Smooth muscle cell of trachea (primary cell): ENCODE results near the gene XPO1. TPM values are rescaled to one million over a fixed set of nuclear protein-coding genes. Genes with fewer than 3 reads are reported as not detected.

Source experiments
- total RNA-seq: library from RNA; depleted of rRNA; stranded (reverse); fragments of >200 nt; gene quantifications from 2 replicates; pipeline ENCODE4 v1.2.1, GENCODE V29; 2014

The XPO1 gene, protein sequence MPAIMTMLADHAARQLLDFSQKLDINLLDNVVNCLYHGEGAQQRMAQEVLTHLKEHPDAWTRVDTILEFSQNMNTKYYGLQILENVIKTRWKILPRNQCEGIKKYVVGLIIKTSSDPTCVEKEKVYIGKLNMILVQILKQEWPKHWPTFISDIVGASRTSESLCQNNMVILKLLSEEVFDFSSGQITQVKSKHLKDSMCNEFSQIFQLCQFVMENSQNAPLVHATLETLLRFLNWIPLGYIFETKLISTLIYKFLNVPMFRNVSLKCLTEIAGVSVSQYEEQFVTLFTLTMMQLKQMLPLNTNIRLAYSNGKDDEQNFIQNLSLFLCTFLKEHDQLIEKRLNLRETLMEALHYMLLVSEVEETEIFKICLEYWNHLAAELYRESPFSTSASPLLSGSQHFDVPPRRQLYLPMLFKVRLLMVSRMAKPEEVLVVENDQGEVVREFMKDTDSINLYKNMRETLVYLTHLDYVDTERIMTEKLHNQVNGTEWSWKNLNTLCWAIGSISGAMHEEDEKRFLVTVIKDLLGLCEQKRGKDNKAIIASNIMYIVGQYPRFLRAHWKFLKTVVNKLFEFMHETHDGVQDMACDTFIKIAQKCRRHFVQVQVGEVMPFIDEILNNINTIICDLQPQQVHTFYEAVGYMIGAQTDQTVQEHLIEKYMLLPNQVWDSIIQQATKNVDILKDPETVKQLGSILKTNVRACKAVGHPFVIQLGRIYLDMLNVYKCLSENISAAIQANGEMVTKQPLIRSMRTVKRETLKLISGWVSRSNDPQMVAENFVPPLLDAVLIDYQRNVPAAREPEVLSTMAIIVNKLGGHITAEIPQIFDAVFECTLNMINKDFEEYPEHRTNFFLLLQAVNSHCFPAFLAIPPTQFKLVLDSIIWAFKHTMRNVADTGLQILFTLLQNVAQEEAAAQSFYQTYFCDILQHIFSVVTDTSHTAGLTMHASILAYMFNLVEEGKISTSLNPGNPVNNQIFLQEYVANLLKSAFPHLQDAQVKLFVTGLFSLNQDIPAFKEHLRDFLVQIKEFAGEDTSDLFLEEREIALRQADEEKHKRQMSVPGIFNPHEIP (N-terminal part only)
- 226 and 295 TPM in 2 replicates for total RNA-seq

GRCh38 chr2:61538200-61538919 lies at the start of gene XPO1:
TSS of gene XPO1 (minus strand) at chr2:61538356. CDS start at chr2:61533897, 4,459 bp downstream.

DNA sequence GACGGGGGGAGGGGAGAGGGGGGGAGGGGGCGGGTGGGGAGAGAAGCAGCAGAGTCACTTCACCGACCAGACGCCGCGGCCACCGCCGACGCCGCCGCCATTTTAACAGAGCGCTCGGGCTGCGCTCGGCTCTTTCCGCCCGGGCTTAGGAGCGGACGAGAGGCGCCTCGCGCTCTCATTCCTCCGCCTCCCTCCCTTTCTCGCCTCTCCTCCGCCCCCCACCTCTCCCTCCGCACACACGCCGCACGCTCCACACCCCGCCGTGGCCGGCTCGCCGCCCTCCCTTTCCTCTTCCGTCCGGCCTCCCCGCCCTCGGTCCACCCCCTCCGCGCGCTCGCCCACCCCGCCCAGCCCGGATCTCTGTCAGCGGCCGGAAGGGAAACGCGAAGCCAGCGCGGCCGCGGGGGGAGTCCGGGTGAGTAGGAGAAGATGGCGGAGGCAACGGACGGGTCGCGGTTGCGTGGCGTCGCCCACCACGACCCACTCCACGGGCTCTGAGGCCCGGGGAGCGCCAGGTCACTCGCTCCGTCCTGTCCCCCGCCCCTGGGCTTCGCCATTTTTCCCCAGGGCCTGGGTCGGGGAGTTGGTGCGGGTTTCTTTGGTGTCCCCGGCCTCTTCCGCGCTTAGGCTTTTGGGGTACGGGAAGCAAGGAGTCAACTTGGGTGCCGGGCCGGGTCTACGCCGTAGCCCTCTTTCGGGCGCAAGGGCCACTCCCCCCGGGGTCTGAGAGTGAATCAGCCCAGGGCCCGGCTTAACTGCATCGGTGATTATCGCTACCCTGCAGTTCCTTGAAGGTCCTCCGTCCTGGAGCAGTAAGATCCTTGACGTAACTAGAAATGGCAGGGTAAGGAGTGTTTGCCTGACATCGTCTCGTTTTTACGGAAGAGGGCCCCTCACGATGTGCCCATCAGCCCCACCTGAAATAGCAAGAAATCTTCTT lies 66.9 kb downstream of the XPO1 start, which contains the start of gene USP34:
USP34 (minus strand) TSS at position 123 of the 940 bp plus-strand sequence. CDS start 395 bp downstream, outside the sequence.

Other genes with a start within 250 kb of the XPO1 start
- gene USP34, start 67.3 kb downstream of the XPO1 start, total RNA-seq: 111 and 123 TPM in 2 replicates